Measurements from ENCODE around the gene MAPK13.

The MAPK13 gene

GRCh38 chr6:36109092-36109491 lies 21.2 kb upstream of the MAPK13 start:
- CTCF ChIA-PET: interaction anchor here (0.6 to 7.5 kb wide), 3 partner anchors 10 to 466 kb away, joined by 3 to 77 read pairs (median 4); no protein-coding TSS in a partner anchor
- Histone ChIP-seq H3K36me3 (ENCODE audit: control insufficient read depth in 2 of 2, insufficient read depth in 1 of 2, low read length in 2 of 2) (peaks cover 4 to 49% of the 10 kb centered on the region in 2 experiments), H3K9me3 (ENCODE audit: control insufficient read depth, insufficient read depth, low read depth, low read length) (no peaks in the 10 kb centered on the region), H3K27ac (ENCODE audit: extremely low read depth, low read depth, low read length) (no peak overlapping the region), H3K4me3 (ENCODE audit: low read depth, low read length) (no peak overlapping the region), H3K4me1 (ENCODE audit: control insufficient read depth, insufficient read depth, low read length) (no peaks in the 10 kb centered on the region)
- POLR2A ChIA-PET: no interaction called here
- TF ChIP-seq ZSCAN5A (tag by site-specific recombination; IDR thresholded peaks at IDR 0.05): no peak

DNA sequence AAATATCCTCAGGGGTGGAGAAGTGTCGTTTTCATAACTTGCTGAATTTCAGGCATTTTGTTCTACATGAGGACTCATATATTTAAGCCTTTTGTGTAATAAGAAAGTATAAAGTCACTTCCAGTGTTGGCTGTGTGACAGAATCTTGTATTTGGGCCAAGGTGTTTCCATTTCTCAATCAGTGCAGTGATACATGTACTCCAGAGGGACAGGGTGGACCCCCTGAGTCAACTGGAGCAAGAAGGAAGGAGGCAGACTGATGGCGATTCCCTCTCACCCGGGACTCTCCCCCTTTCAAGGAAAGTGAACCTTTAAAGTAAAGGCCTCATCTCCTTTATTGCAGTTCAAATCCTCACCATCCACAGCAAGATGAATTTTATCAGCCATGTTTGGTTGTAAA lies 20.3 kb upstream of the MAPK13 start:
- ChIA-PET POLR2A (no interaction called here), CTCF (interaction anchor here (3.1 kb wide), 1 partner anchor 15 kb away, joined by 17 read pairs; no protein-coding TSS in a partner anchor)
- Histone ChIP-seq H3K27ac (ENCODE audit: extremely low read depth, low read depth, low read length) (no peak overlapping the region), H3K4me3 (ENCODE audit: low read depth, low read length) (no peak overlapping the region), H3K9me3 (ENCODE audit: control insufficient read depth, insufficient read depth, low read depth, low read length) (no peaks in the 10 kb centered on the region), H3K4me1 (ENCODE audit: control insufficient read depth, insufficient read depth, low read length) (no peaks in the 10 kb centered on the region), H3K36me3 (ENCODE audit: control insufficient read depth in 2 of 2, insufficient read depth in 1 of 2, low read length in 2 of 2) (peaks cover 4 to 41% of the 10 kb centered on the region in 2 experiments)
- TF ChIP-seq ZNF792 (tag by site-specific recombination; IDR thresholded peaks at IDR 0.05) (no peak), PRDM1 (tag by site-specific recombination; IDR thresholded peaks at IDR 0.05) (0 out of 2 replicates have a peak, but pooled peaks have one; percentile 31), ZNF600 (tag by site-specific recombination; IDR thresholded peaks at IDR 0.05) (no peak)
- TF ChIP-seq, protein P1, sequence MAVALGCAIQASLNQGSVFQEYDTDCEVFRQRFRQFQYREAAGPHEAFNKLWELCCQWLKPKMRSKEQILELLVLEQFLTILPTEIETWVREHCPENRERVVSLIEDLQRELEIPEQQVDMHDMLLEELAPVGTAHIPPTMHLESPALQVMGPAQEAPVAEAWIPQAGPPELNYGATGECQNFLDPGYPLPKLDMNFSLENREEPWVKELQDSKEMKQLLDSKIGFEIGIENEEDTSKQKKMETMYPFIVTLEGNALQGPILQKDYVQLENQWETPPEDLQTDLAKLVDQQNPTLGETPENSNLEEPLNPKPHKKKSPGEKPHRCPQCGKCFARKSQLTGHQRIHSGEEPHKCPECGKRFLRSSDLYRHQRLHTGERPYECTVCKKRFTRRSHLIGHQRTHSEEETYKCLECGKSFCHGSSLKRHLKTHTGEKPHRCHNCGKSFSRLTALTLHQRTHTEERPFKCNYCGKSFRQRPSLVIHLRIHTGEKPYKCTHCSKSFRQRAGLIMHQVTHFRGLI (tag by site-specific recombination; IDR thresholded peaks at IDR 0.05): no peak

DNA sequence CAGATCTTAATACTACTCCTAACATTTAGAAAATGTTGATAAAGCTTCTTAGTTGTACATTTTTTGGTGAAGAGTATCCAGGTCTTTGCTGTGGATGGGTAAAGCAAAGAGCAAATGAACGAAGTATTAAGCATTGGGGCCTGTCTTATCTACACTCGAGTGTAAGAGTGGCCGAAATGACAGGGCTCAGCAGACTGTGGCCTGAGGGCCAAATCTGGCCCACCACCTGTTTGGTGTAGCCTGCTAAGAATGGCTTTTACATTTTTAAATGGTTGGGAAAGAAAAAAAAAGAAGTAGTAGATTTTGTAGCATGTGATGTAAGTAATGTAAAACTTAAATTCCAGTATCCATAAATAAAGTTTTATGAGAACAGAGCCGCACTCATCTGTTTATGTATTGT lies 19.4 kb upstream of the MAPK13 start:
- H3K36me3 ChIP-seq (ENCODE audit: control insufficient read depth in 2 of 2, insufficient read depth in 1 of 2, low read length in 2 of 2): peaks cover 4 to 38% of the 10 kb centered on the region in 2 experiments
- ChIA-PET POLR2A (no interaction called here), CTCF (interaction anchor here (0.6 to 3.1 kb wide), 3 partner anchors 16 to 197 kb away, joined by 3 to 17 read pairs (median 6); partner anchors contain the start of gene MAPK14)
- H3K27ac ChIP-seq (ENCODE audit: extremely low read depth, low read depth, low read length): no peak overlapping the region
- TF ChIP-seq PRDM6 (tag by site-specific recombination; IDR thresholded peaks at IDR 0.05) (peak; percentile 64), FEZF1 (tag by site-specific recombination; IDR thresholded peaks at IDR 0.05) (no peak)
- no peaks in the 10 kb centered on the region for H3K4me1 ChIP-seq (ENCODE audit: control insufficient read depth, insufficient read depth, low read length)
- H3K4me3 ChIP-seq (ENCODE audit: low read depth, low read length): no peak overlapping the region
- H3K9me3 ChIP-seq (ENCODE audit: control insufficient read depth, insufficient read depth, low read depth, low read length): no peaks in the 10 kb centered on the region

GRCh38 chr6:36111526-36111925 lies 18.8 kb upstream of the MAPK13 start:
- no peak overlapping the region for H3K27ac ChIP-seq (ENCODE audit: extremely low read depth, low read depth, low read length)
- no peaks in the 10 kb centered on the region for H3K4me1 ChIP-seq (ENCODE audit: control insufficient read depth, insufficient read depth, low read length)
- ChIA-PET CTCF (interaction anchor here (0.6 to 3.1 kb wide), 3 partner anchors 16 to 197 kb away, joined by 3 to 17 read pairs (median 6); partner anchors contain the start of gene MAPK14), POLR2A (interaction anchor here (0.7 kb wide), 1 partner anchor 83 kb away, joined by 3 read pairs; no protein-coding TSS in a partner anchor)
- no peak for TF ChIP-seq ZNF529 (tag by site-specific recombination; IDR thresholded peaks at IDR 0.05; ENCODE audit: insufficient replicate concordance)
- TF ChIP-seq ZNF639 (tag by site-specific recombination; IDR thresholded peaks at IDR 0.05): no peak
- TF ChIP-seq ZNF707 (tag by site-specific recombination; IDR thresholded peaks at IDR 0.05): no peak
- no peak overlapping the region for H3K4me3 ChIP-seq (ENCODE audit: low read depth, low read length)
- H3K36me3 ChIP-seq (ENCODE audit: control insufficient read depth in 2 of 2, insufficient read depth in 1 of 2, low read length in 2 of 2): peaks cover 4 to 33% of the 10 kb centered on the region in 2 experiments
- no peaks in the 10 kb centered on the region for H3K9me3 ChIP-seq (ENCODE audit: control insufficient read depth, insufficient read depth, low read depth, low read length)

All from HEK293 (cell line).